Limb (tissue), 2 donors: ENCODE data around the gene GRIA4.
"Not testable (repeated sequence)": the region's sequence is repeated elsewhere in the genome, so short reads cannot be mapped to it uniquely, and the experiment has no call there.

Experiments used
- DNase-seq, 2 donors: peaks; one replicate each; pipeline ENCODE4 v3.0.0-alpha.2; 2016; ENCODE audit errors: extremely low spot score in 2 of 2

GRIA4 gene

GRCh38 chr11:105718641-105719040 lies 108.8 kb downstream of the GRIA4 start:
- no peak for DNase-seq

DNA sequence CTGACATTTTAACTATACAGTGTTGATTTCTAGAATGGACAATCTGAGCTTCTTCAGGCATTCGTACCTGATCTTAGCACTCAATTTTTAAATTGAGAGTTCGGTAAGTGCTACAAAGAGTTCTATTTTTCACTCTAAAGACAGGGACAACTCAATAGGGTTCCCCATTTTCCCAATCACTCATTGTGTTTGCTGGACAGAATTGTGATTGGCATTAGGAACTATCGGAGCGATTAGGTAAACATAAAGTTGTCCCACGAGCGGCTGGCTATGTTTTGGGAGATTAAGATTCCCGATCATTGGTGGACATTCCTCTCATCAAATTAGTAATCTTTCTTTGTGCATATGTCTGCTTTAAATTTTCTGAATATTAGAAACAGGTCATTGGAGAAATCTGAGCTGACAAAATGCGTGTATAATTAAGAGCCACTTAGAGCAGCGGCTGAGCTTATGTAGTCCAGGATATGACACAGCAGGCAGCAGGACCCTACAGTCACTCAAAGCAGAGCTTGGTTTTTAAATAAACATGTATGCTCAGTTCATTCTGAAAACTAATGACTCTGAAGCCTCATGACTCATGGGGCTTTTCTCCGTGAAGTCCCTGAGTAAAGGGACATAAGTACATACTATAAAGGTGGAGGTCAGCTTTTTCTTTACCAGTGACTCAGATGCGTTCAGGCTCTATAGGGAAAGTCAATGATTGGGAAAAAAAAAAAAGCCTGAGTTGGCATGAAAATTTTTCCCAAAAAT lies 109.4 kb downstream of the GRIA4 start:
- no peak for DNase-seq

DNA sequence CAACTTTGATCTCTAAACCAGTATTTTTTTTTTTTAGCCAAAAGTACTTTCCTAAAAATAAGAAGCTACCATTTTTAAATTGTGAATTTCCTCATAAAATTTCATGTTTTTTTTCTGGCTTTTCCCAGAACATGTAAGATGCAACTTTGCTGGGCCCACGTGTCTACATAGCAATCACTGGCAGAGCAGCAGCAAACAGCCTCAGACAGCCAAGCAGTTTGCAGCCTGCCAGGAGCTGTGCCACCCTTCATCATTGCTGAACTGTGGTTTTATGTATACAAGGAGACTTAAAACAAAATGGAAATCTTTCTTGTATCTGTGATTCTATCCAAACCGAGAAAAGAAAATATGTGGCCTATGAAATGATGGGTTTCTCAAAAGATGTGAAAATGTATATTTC lies 110.2 kb downstream of the GRIA4 start:
- DNase-seq: no peak

GRCh38 chr11:105723269-105723668 lies 113.4 kb downstream of the GRIA4 start:
- DNase-seq: no peak

DNA sequence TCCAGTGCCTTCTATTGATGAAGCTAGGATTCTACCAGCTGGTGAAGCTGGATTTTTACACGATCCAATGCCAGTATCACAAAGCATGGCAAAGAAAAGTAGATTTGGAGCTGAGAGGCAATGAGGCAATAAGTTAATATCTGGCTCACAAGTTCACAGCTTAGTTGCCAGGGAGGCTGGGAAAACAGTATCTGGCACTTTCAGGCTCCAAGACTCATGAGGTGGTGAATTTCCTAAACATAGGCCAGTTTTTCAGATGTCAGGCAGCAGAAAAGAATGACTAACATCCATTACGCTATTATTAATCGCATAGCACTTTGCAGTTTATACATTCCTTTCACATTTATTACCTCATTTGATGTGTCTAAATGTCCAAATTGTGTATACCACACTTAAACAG lies 122.7 kb downstream of the GRIA4 start:
- no peak for DNase-seq

DNA sequence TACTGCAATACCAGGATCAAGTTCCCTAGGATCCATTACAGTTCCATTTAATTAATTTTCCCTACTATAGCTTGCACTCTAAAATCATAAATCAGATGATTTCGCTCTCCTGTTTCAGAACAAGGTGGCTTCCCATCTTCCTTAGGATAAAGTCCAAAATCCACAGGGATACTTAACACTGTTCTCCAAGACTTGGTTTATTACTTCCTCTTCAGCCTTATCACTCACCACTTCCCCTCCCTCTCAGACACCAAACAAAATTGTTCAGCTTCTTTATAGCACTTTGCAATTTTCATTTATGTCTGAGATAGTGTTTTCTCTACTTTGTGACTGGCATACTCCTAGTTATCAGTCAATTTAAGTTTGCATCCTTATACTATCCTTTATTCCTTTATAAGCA lies 124.6 kb downstream of the GRIA4 start:
- no peak for DNase-seq

- no peak for DNase-seq
Measured at GRCh38 chr11:105738251-105738650, 128.4 kb downstream of the GRIA4 start.

- no peak for DNase-seq
Measured at GRCh38 chr11:105738986-105739795, 129.3 kb downstream of the GRIA4 start.

- no peak for DNase-seq
Measured at GRCh38 chr11:105740164-105740903, 130.5 kb downstream of the GRIA4 start.

DNA sequence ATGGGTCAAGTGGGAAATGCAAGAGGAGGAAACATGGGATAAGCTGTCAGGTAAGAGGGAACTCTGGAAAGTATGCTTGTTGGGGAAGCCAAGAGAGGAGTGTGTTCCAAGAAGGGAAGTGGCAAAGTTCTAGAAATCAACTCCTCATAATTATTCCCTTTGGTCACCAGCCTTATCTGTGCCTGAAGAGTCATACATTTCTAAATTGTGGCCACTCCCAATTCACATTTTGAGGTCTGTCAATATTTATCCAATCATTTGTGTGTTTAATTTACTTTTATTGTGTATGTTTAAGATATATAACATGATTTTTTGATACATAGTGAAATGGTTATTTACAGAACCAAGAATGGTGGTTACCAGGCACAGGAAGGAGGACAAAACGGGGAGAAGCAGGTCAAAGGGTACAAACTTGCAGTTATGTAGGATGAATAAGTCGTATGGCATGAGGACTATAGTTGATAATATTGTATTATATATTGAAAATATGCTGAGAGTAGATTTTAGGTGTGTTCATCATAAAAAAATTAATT lies 131.7 kb downstream of the GRIA4 start:
- no peak for DNase-seq

DNA sequence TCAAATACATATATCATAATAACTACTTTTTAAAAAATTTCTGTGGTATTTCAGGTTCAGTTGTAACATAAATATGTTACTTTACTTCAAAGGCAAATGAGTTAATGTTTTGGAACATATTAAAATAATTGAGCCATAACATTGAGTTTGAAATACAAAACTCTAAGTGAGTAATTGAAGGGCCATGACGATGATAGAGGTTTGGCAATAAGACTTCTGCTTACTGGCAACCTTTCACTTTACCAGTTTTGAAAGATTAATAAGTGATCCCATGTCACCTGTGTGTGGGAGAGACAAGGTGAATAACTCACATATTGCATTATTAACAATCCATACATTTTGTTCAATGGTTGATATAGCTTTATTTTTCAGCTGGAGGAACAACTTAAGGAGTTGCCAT lies 144.4 kb downstream of the GRIA4 start:
- DNase-seq: no peak

DNA sequence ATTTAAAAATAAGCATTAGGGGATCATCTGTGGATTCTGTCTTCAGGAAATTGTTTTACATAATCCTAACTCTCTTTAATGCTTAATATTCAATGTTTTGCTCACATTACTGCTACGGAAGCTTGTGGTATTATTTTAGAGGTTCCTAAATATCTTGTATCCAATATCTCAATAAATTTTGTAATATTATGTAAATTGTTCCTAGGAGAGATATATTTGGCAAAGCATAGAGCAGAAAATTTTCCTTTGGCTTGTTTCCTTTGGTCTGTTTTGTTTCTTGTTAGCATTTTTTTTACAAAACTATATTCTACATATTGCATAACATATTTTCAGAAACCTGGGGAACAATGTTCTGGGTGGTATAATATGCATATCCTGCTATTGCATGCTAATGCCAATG lies 144.8 kb downstream of the GRIA4 start:
- DNase-seq: no peak

- no peak for DNase-seq
Measured at GRCh38 chr11:105757107-105757506, 147.2 kb downstream of the GRIA4 start.

DNA sequence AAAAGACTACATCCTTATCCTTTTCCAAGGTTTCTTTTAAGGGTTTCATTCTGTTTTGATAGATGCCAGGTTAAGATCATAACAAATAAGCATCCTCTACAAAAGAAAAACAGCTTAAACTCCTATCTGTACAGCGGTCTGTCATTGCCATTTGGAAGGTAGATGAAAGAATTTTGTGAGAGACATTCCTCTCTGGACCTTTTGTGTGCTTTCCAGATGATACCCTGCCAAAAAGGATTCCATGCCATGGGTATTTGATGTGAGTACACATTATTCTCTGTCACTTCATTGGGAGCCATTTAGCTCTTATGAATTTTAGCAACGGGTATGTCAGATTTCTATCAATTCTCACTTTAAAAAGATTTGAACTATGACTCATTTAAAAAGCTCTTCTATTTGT lies 153.7 kb downstream of the GRIA4 start:
- no peak for DNase-seq

- DNase-seq: peak in 1 of 2 donors; percentile 14
Measured at GRCh38 chr11:105767931-105768330, 158.1 kb downstream of the GRIA4 start.

DNA sequence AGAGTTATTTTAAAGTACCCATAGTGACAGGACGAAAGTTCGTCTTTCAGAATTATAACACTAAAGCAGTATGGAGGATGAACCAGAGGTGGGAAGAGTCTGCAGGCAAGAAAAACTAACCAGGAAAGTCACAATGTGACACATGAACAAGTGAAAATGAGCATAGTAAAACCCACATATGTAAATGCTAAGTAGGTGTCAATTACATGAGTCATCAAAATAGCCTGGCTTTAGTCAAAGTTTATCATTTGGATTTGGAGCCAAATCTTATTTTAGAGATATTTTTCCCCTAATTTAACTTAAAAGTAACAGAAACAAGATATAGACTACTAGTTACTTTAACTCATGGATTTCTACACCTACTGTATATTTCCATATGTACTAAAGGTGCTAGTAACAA lies 159.8 kb downstream of the GRIA4 start:
- DNase-seq: no peak

GRCh38 chr11:105773452-105773851 lies 163.6 kb downstream of the GRIA4 start:
- DNase-seq: not testable (repeated sequence)

DNA sequence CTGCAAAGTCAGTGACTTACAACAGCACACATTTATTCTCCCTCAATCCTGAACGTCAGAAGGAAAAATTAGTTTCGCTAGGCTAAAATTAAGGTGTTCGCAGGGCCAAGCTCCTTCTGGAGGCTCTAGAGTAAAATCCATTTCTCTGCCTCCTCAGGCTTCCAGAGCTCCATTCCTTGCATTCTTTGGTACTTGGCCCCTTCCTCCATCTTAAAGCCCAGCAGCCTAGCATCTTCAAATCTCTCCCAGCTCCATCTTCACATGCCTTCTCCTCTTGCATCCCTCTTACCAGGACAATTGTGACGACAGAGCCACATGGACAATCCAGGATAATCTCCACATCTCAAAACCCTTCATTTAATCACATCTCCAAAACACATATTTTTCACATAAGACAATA lies 165.0 kb downstream of the GRIA4 start:
- no peak for DNase-seq

DNA sequence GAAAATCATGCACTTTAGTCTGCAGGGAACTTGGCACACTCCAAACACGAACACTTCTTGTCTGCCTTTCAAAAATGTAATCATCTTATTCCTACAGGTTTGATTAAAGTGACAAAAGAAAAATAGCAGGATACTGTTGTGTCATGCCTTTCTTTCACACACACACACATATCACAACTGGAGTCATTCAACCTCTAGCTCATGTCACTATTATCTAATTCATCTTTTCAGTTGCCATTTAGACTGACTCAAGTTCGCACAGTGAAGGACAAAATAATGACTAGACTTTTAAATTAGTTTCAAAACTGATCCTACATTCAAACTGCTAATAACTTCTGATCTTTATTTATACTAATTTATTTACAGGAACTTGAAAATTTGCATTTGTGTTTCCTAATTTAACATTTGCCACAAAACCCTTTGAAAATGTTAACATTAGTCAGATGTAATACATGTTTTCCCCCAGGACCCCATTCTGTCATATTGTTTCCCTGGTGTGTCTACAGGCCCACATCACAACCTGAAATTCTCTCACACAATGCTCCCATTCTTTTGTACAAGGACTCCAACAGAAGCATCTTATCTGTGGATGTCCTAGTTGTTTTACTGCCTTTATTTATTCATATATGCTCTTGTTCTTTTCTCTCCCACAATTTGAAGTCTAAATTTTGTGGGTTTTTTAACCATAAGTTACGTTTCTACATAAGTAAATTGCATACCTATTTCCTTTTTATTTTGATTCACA lies 171.1 kb downstream of the GRIA4 start:
- DNase-seq: no peak

GRCh38 chr11:105781807-105782206 lies 171.9 kb downstream of the GRIA4 start:
- no peak for DNase-seq

GRCh38 chr11:105783216-105783615 lies 173.3 kb downstream of the GRIA4 start:
- no peak for DNase-seq
